ENCODE measurements around the gene GOLGA8S. TPM values are rescaled to one million over a fixed set of nuclear protein-coding genes. Genes with fewer than 3 reads are reported as not detected.
"Not testable (repeated sequence)": the region's sequence is repeated elsewhere in the genome, so short reads cannot be mapped to it uniquely, and the experiment has no call there.

The GOLGA8S gene
- polyA plus RNA-seq, 1 donor (not counting 4 experiments of a cell fraction or from before 2014, with no cell fraction given) = not detected

- H2AFZ ChIP-seq (ENCODE audit: control insufficient read depth, low read length) = no peak overlapping the region
Measured at GRCh38 chr15:23397779-23398178, 43.2 kb downstream of the GOLGA8S start.

GRCh38 chr15:23398357-23398756 is 43.8 kb downstream of the GOLGA8S start:
- DNase-seq (ENCODE audit: low read depth, low spot score); H4K20me1 ChIP-seq (ENCODE audit: control insufficient read depth, extremely low read depth, insufficient read depth, low read length); H3K79me2 ChIP-seq (ENCODE audit: control insufficient read depth, insufficient read depth, low read length); H3K4me1 ChIP-seq (ENCODE audit: control insufficient read depth, extremely low read depth, insufficient read depth, low read length); dilution Hi-C loops (cut with MboI; ENCODE audit: extremely low pct_ligation_motif_present, low sequenced_read_pairs); H3K9me1 ChIP-seq (ENCODE audit: control insufficient read depth, extremely low read depth, insufficient read depth, low read length); H3K4me3 ChIP-seq (ENCODE audit: control insufficient read depth in 2 of 3, extremely low read depth in 1 of 3, insufficient read depth in 2 of 3, low read depth in 1 of 3, low read length in 3 of 3); H3K4me2 ChIP-seq (ENCODE audit: control insufficient read depth, extremely low read depth, insufficient read depth, low read depth, low read length); H3K9ac ChIP-seq (ENCODE audit: control insufficient read depth, extremely low read depth, insufficient read depth, low read length); H3K27me3 ChIP-seq (ENCODE audit: control insufficient read depth, extremely low read depth, insufficient read depth, low read length); H2AFZ ChIP-seq (ENCODE audit: control insufficient read depth, low read length); H3K36me3 ChIP-seq (ENCODE audit: control insufficient read depth in 2 of 2, extremely low read depth in 1 of 2, insufficient read depth in 2 of 2, low read length in 2 of 2); FAIRE-seq; H3K9me3 ChIP-seq (ENCODE audit: control insufficient read depth, low read depth, low read length); H3K27ac ChIP-seq (ENCODE audit: control insufficient read depth, insufficient read depth, low read length): not testable (repeated sequence)

More at GRCh38 chr15:23397779-23398178, 43.2 kb downstream of the GOLGA8S start:
- Histone ChIP-seq H3K27me3 (ENCODE audit: control insufficient read depth, extremely low read depth, insufficient read depth, low read length) (no peaks in the 10 kb centered on the region), H3K27ac (ENCODE audit: control insufficient read depth, insufficient read depth, low read length) (no peak overlapping the region), H3K79me2 (ENCODE audit: control insufficient read depth, insufficient read depth, low read length) (no peaks in the 10 kb centered on the region), H3K9me1 (ENCODE audit: control insufficient read depth, extremely low read depth, insufficient read depth, low read length) (no peaks in the 10 kb centered on the region), H3K9ac (ENCODE audit: control insufficient read depth, extremely low read depth, insufficient read depth, low read length) (no peak overlapping the region), H3K4me2 (ENCODE audit: control insufficient read depth, extremely low read depth, insufficient read depth, low read depth, low read length) (no peak overlapping the region), H3K4me1 (ENCODE audit: control insufficient read depth, extremely low read depth, insufficient read depth, low read length) (no peaks in the 10 kb centered on the region), H4K20me1 (ENCODE audit: control insufficient read depth, extremely low read depth, insufficient read depth, low read length) (no peaks in the 10 kb centered on the region), H3K4me3 (ENCODE audit: control insufficient read depth in 2 of 3, extremely low read depth in 1 of 3, insufficient read depth in 2 of 3, low read depth in 1 of 3, low read length in 3 of 3) (no peak overlapping the region), H3K9me3 (ENCODE audit: control insufficient read depth, low read depth, low read length) (peaks cover 2% of the 10 kb centered on the region), H3K36me3 (ENCODE audit: control insufficient read depth in 2 of 2, extremely low read depth in 1 of 2, insufficient read depth in 2 of 2, low read length in 2 of 2) (no peaks in the 10 kb centered on the region)
- DNase-seq (ENCODE audit: low read depth, low spot score) (no peak), FAIRE-seq (no peak)
- dilution Hi-C loops (cut with MboI; ENCODE audit: extremely low pct_ligation_motif_present, low sequenced_read_pairs) = no loop called here
- TF ChIP-seq EZH2 (IDR thresholded peaks at IDR 0.05; ENCODE audit: low read length) = no peak
- no peak for TF ChIP-seq CTCF (optimal IDR thresholded peaks at IDR 0.05 in 1 of 3, IDR thresholded peaks at IDR 0.05 in 1 of 3, conservative IDR thresholded peaks at IDR 0.05 in 1 of 3; ENCODE audit: extremely low read depth in 1 of 3, insufficient read depth in 2 of 3, low read length in 3 of 3)

- dilution Hi-C loops (cut with MboI; ENCODE audit: extremely low pct_ligation_motif_present, low sequenced_read_pairs) = not testable (repeated sequence)
Measured at GRCh38 chr15:23399207-23399606, 44.7 kb downstream of the GOLGA8S start.

More at GRCh38 chr15:23399207-23399606, 44.7 kb downstream of the GOLGA8S start:
- not testable (repeated sequence) for H3K4me2 ChIP-seq (ENCODE audit: control insufficient read depth, extremely low read depth, insufficient read depth, low read depth, low read length); H3K36me3 ChIP-seq (ENCODE audit: control insufficient read depth in 2 of 2, extremely low read depth in 1 of 2, insufficient read depth in 2 of 2, low read length in 2 of 2); H3K27me3 ChIP-seq (ENCODE audit: control insufficient read depth, extremely low read depth, insufficient read depth, low read length); H3K9ac ChIP-seq (ENCODE audit: control insufficient read depth, extremely low read depth, insufficient read depth, low read length); H3K9me3 ChIP-seq (ENCODE audit: control insufficient read depth, low read depth, low read length); FAIRE-seq; H2AFZ ChIP-seq (ENCODE audit: control insufficient read depth, low read length); H3K27ac ChIP-seq (ENCODE audit: control insufficient read depth, insufficient read depth, low read length); H4K20me1 ChIP-seq (ENCODE audit: control insufficient read depth, extremely low read depth, insufficient read depth, low read length); H3K79me2 ChIP-seq (ENCODE audit: control insufficient read depth, insufficient read depth, low read length); H3K4me3 ChIP-seq (ENCODE audit: control insufficient read depth in 2 of 3, extremely low read depth in 1 of 3, insufficient read depth in 2 of 3, low read depth in 1 of 3, low read length in 3 of 3); H3K9me1 ChIP-seq (ENCODE audit: control insufficient read depth, extremely low read depth, insufficient read depth, low read length); H3K4me1 ChIP-seq (ENCODE audit: control insufficient read depth, extremely low read depth, insufficient read depth, low read length); DNase-seq (ENCODE audit: low read depth, low spot score)
